Measurements from ENCODE around the gene CRADD.

DNA sequence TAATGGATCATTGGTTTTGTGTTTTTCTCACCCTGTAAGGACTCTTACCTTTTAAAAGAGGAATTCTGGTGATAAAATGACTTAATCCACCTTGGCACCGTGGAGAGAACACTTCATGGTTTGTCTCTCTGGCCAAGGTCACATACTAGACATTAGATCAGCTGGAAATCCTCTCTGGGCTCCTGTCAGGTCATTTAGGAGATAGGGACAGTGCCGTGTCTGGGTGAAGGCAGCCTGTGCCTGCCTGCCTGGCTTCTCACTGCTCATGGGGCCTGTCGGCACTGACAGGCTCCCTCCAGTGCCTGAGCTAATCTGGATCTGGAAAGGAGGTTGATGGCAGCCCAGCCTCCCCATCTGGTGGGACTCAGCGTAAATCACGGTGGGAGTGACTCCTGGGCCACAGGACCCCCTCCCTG, 5.7 kb downstream of the CRADD start:
- TF ChIP-seq POLR2AphosphoS5 (IDR thresholded peaks at IDR 0.05; ENCODE audit: low read depth) (no peak), GABPA (IDR thresholded peaks at IDR 0.05; ENCODE audit: low read depth) (no peak)
- TF ChIP-seq, protein P1, sequence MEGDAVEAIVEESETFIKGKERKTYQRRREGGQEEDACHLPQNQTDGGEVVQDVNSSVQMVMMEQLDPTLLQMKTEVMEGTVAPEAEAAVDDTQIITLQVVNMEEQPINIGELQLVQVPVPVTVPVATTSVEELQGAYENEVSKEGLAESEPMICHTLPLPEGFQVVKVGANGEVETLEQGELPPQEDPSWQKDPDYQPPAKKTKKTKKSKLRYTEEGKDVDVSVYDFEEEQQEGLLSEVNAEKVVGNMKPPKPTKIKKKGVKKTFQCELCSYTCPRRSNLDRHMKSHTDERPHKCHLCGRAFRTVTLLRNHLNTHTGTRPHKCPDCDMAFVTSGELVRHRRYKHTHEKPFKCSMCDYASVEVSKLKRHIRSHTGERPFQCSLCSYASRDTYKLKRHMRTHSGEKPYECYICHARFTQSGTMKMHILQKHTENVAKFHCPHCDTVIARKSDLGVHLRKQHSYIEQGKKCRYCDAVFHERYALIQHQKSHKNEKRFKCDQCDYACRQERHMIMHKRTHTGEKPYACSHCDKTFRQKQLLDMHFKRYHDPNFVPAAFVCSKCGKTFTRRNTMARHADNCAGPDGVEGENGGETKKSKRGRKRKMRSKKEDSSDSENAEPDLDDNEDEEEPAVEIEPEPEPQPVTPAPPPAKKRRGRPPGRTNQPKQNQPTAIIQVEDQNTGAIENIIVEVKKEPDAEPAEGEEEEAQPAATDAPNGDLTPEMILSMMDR (IDR thresholded peaks at IDR 0.05; ENCODE audit: insufficient read depth, low read length): no peak
